AG20443 (cell line): ENCODE measurements around the gene C2CD2L.
"Not testable (repeated sequence)": the region's sequence is repeated elsewhere in the genome, so short reads cannot be mapped to it uniquely, and the experiment has no call there.

Source experiments
- DNase-seq: peaks from one replicate; pipeline ENCODE4 v3.0.0; 2012; ENCODE audit warnings: low spot score, mixed read lengths

C2CD2L gene

GRCh38 chr11:119106564-119107537, at the start of gene C2CD2L:
Gene C2CD2L (plus strand): TSS chr11:119107344. CDS start chr11:119107742, 398 bp downstream.
- peak; percentile 97 for DNase-seq

DNA sequence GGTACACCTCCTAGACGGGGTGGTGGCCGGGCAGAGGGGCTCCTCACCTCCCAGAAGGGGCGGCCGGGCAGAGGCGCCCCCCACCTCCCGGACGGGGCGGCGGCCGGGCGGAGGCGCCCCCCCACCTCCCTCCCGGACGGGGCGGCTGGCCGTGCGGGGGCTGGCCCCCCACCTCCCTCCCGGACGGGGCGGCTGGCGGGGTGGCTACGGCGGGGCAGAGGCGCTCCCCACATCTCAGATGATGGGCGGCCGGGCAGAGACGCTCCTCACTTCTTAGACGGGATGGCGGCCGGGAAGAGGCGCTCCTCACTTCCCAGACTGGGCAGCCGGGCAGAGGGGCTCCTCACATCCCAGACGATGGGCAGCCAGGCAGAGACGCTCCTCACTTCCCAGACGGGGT, 48.0 kb upstream of the C2CD2L start:
- not testable (repeated sequence) for DNase-seq

DNA sequence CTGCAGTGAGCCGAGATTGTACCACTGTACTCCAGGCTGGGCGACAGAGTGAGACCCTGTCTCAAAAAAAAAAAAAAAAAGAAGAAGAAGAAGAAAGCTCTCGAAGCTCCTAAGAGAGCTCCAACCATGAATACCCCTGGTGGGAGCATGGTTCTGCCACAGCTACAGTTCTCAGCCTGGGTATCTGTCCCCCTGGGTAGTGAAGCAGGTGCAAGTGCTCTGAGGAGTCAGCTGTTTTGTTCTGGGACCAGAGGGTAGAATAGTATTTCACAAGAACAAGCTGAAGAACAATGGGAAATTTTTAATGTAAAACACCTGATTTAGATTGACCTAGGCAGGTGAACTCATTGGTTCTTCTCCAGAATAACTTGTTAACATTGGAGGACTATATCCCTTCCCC, 45.9 kb upstream of the C2CD2L start:
- no peak for DNase-seq

- DNase-seq: peak; percentile 45
These were observed 44.4 kb upstream of the C2CD2L start for GRCh38 chr11:119062779-119063178.

GRCh38 chr11:119065369-119065768, 41.8 kb upstream of the C2CD2L start:
- peak; percentile 25 for DNase-seq

DNA sequence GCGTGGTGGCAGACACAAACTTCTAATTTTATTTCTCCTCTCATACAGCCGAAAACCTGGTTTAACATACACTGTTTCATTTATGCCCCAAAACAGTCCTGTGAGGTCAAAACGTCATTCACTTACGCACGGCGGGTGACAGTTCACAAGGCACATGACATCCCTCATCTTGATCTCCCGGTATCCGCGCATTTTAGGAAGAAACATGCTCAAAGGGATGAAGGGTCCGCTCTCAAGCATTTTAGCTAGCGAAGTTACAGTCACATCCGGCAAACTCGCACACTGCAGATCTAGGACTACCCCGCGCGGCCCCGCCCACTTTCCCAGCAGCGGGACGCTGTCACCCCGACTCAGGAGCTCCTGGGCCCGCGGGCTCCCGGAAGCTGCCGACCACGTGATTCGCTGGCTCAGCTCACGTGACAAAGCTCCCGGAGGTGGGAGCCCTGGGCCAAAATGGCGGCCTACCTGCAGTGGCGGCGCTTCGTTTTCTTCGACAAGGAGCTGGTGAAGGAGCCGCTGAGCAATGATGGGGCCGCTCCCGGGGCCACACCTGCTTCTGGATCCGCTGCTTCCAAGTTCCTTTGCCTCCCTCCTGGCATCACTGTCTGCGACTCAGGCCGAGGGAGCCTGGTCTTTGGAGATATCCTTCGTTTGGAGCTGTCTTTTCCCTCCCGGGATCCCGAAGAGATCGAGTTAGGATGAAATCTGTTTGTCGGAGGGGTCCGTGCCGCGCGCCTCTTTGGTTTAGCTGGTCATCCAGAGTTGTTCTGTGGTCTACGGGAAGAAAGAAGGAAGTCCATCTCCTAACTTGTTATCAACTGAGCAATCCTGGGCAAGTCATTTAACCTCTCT, 39.5 kb upstream of the C2CD2L start, which contains the start of gene VPS11:
Gene VPS11, plus strand, starts transcription at position 448 of the 852 bp plus-strand sequence. Its CDS starts 6 bp downstream, at position 454.
- peak; percentile 98 for DNase-seq

GRCh38 chr11:119077839-119078238, 29.3 kb upstream of the C2CD2L start:
- DNase-seq: no peak

- DNase-seq: no peak
These were observed 28.3 kb upstream of the C2CD2L start for GRCh38 chr11:119078675-119079420.

DNA sequence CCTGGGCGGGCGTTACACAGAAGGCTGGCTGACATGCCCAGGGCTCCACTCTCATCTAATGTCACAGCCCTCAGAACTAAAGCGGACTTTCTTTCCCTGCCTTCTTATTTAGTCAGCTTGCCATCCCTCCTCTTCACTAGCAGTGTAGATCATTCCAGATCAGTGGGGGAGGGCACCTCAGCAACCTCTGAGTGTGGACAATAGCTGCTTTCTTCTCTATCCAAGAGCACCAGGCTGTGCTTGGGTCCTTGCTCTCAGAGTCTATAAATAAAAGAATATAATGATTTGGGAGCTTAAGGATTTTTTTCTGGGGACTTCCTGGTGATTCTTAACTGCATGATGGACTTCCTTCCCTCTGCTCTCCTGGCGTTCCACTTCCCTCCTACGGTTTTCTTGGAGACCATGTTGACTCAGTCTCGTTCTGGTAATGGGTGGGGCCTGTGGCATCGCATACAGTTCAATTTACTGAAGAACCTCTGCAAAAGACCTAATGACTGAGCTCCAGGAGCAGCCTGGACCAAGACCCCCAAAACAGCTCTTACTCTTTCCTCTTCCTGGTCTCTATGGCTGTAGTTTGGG, 25.4 kb upstream of the C2CD2L start:
- DNase-seq: no peak

- peak; percentile 95 for DNase-seq
These were observed 22.3 kb upstream of the C2CD2L start, which contains the start of gene HMBS for GRCh38 chr11:119084663-119085436. Gene HMBS (plus strand): TSS chr11:119084881. CDS start chr11:119085034, 153 bp downstream.

GRCh38 chr11:119085437-119085847, 21.7 kb upstream of the C2CD2L start:
- peak; percentile 20 for DNase-seq

DNA sequence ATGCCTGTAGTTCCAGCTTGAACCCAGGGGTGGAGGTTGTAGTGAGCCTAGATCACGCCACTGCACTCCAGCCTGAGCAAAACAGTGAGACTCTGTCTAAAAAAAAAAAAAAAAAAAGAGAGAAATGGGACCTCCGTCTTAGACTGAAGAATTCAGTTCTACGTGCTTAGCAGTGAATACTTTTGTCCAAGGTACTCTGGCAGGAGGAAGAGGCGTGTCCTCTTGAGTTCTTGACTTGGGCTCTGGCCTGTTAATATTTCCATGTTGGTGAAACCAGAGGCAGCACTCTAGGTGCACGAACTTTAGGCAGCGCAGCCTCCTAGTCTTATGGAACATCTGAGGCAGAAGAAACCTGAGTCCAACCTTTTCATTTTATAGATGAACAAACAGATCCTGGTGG, 20.0 kb upstream of the C2CD2L start:
- DNase-seq: no peak

DNA sequence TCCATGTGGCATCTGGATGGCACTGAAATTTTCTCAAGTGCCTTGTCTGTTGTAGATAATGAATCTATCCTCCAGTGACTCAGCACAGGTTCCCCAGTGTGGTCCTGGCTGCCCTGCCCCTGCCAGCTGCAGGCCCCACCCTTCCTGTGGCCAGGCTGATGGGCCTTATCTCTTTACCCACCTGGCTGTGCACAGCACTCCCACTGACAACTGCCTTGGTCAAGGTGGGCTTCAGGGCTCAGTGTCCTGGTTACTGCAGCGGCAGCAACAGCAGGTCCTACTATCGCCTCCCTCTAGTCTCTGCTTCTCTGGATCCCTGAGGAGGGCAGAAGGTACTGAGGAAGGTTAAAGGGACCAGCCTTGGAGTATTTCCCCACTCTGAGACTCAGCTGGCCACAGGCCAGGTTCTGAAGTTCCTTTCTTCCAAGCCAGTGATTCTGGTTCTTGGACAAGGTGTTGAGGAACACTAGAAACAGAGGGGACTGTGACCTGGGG, 19.4 kb upstream of the C2CD2L start:
- DNase-seq: no peak

DNA sequence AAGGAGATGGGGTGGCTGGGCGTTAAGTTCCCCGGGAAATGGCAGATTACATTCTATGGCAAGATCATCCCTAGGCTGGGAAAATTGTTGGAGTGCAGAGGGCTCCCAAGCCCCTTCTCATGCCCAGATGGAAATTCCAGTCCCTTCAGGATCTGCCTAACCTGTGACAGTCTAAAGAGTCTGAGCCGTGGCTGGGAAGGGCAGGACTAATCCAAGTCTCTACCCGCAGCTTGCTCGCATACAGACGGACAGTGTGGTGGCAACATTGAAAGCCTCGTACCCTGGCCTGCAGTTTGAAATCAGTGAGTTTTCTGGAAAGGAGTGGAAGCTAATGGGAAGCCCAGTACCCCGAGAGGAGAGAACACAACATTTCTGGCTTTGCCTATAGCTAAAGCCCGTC, 18.7 kb upstream of the C2CD2L start:
- DNase-seq: no peak

DNA sequence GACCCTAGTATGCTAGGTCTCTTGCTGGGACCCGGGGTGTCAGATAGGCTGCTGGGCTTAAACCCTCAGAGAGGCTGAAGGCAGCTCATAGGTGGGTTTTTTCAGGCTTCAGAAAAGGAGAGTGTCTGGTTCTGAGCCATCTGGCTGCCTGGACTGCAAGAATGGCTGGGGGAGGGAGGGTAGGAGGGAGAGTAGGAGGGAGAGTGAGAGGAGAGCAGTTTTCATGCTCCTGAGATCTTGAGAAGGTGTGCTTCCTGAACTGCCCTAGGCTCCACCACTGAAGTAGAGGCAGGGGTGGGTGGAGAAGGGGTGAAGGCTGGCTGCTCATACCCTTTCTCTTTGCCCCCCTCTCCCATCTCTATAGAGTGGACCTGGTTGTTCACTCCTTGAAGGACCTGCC, 17.8 kb upstream of the C2CD2L start:
- DNase-seq: no peak

- no peak for DNase-seq
These were observed 16.0 kb upstream of the C2CD2L start for GRCh38 chr11:119091178-119091577.

- DNase-seq: no peak
These were observed 14.9 kb upstream of the C2CD2L start for GRCh38 chr11:119091966-119092879.

- DNase-seq: no peak
These were observed 14.0 kb upstream of the C2CD2L start for GRCh38 chr11:119092880-119093842.
